IMR-90 (cell line): ENCODE results near the gene MRPS18A. TPM values are rescaled to one million over a fixed set of nuclear protein-coding genes. Genes with fewer than 3 reads are reported as not detected.

Experiments
- ATAC-seq: fragments of 200-7000 bp; cut with Tn5 transposase; 2 replicates; pipeline ENCODE4 v1.9.1; 2020; ENCODE audit warnings: low read depth, mild to moderate bottlenecking, moderate library complexity
- BruUV-seq: library from RNA; stranded (reverse); fragments of 400-500 nt; replicated peaks from 2 replicates; lab custom pipeline; 2021; lab: Mats Ljungman, UMichigan
- CTCF ChIA-PET: fragments of 300-600 bp; formaldehyde crosslinking; extraction: SDS; loops from one replicate; lab custom pipeline; 2021; ENCODE audit warnings: antibody characterized with exemption; lab: Yijun Ruan, JAX
- POLR2A ChIA-PET: fragments of 300-600 bp; sonication (Branson Sonifier 250); formaldehyde crosslinking; loops from one replicate; lab custom pipeline; 2022; ENCODE audit warnings: antibody characterized with exemption; ENCODE audit not compliant: unreplicated experiment; lab: Charles Lee
- DNase-seq: peaks from one replicate; pipeline ENCODE4 v3.0.0; 2013
- H2AFZ ChIP-seq: replicated peaks from 2 replicates; pipeline ENCODE3; 2013; ENCODE audit warnings: low read length, mild to moderate bottlenecking; ENCODE audit not compliant: poor library complexity
- H2AK5ac ChIP-seq: 2 replicates; pipeline ENCODE4 v1.6.1; 2013; ENCODE audit warnings: low read depth, low read length, inconsistent platforms
- H2AK9ac ChIP-seq: replicated peaks from 2 replicates; pipeline ENCODE3; 2013; ENCODE audit warnings: mild to moderate bottlenecking, low read depth, low read length, moderate library complexity; ENCODE audit not compliant: poor library complexity
- H2BK120ac ChIP-seq: 2 replicates; pipeline ENCODE4 v1.6.1; 2013; ENCODE audit warnings: low read depth, low read length, inconsistent platforms
- H2BK15ac ChIP-seq: 3 replicates; pipeline ENCODE4 v1.6.1; 2013; ENCODE audit warnings: low read depth, low read length, inconsistent platforms
- H2BK20ac ChIP-seq: 2 replicates; pipeline ENCODE4 v1.6.1; 2013; ENCODE audit warnings: low read depth, mild to moderate bottlenecking, inconsistent platforms, low read length, moderate library complexity
- H2BK5ac ChIP-seq: 2 replicates; pipeline ENCODE4 v1.6.1; 2013; ENCODE audit warnings: mild to moderate bottlenecking, low read depth, low read length, inconsistent platforms; ENCODE audit not compliant: poor library complexity, severe bottlenecking
- H3K14ac ChIP-seq: replicated peaks from 2 replicates; pipeline ENCODE4 v1.6.1; 2013; ENCODE audit warnings: low read depth, low read length, inconsistent platforms
- H3K18ac ChIP-seq: 2 replicates; pipeline ENCODE4 v1.6.1; 2013; ENCODE audit warnings: low read depth, low read length, control low read depth
- H3K23ac ChIP-seq: 2 replicates; pipeline ENCODE4 v1.6.1; 2013; ENCODE audit warnings: low read depth, low read length, inconsistent platforms
- H3K27ac ChIP-seq: 2 replicates; pipeline ENCODE4 v1.5.1; 2013; ENCODE audit warnings: mild to moderate bottlenecking, control low read depth, low read length; ENCODE audit not compliant: insufficient read depth
- H3K27me3 ChIP-seq: 2 replicates; pipeline ENCODE4 v1.6.1; 2013; ENCODE audit warnings: low read length; ENCODE audit not compliant: control insufficient read depth, insufficient read depth
- H3K36me3 ChIP-seq: 2 replicates; pipeline ENCODE4 v1.6.1; 2013; ENCODE audit warnings: low read length, mixed read lengths; ENCODE audit not compliant: control insufficient read depth, insufficient read depth
- H3K4ac ChIP-seq: 2 replicates; pipeline ENCODE4 v1.6.1; 2013; ENCODE audit warnings: low read depth, low read length, inconsistent platforms
- H3K4me1 ChIP-seq: 2 replicates; pipeline ENCODE4 v1.6.1; 2013; ENCODE audit warnings: low read length, mixed read lengths; ENCODE audit not compliant: control insufficient read depth, insufficient read depth
- H3K4me2 ChIP-seq: 2 replicates; pipeline ENCODE4 v1.6.1; 2013; ENCODE audit warnings: low read depth, mild to moderate bottlenecking, control low read depth, low read length, moderate library complexity
- H3K4me3 ChIP-seq: 2 replicates; pipeline ENCODE4 v1.5.1; 2013; ENCODE audit warnings: low read depth, mild to moderate bottlenecking, control low read depth, low read length, moderate library complexity; ENCODE audit not compliant: insufficient read depth
- H3K56ac ChIP-seq: 2 replicates; pipeline ENCODE4 v1.6.1; 2013; ENCODE audit warnings: low read length, inconsistent platforms; ENCODE audit not compliant: insufficient read depth; ENCODE audit errors: extremely low read depth
- H3K79me1 ChIP-seq, 2 experiments: 2 replicates each; pipeline ENCODE4 v1.6.1; 2013; ENCODE audit warnings: low read length in 2 of 2, inconsistent platforms in 1 of 2, low read depth in 1 of 2
- H3K9ac ChIP-seq: 2 replicates; pipeline ENCODE4 v1.6.1; 2013; ENCODE audit warnings: low read depth, low read length, control low read depth
- H3K9me1 ChIP-seq: 2 replicates; pipeline ENCODE4 v1.6.1; 2013; ENCODE audit warnings: low read length, inconsistent platforms; ENCODE audit not compliant: insufficient read depth
- H3K9me3 ChIP-seq: 2 replicates; pipeline ENCODE4 v1.6.1; 2013; ENCODE audit warnings: low read length; ENCODE audit not compliant: control insufficient read depth, insufficient read depth
- H4K20me1 ChIP-seq: 2 replicates; pipeline ENCODE4 v1.6.1; 2013; ENCODE audit warnings: low read length, inconsistent platforms; ENCODE audit not compliant: insufficient read depth
- H4K5ac ChIP-seq: 2 replicates; pipeline ENCODE4 v1.6.1; 2013; ENCODE audit warnings: mild to moderate bottlenecking, low read depth, low read length, control low read depth
- H4K8ac ChIP-seq, 2 experiments: 2 replicates each; pipeline ENCODE4 v1.6.1; 2013; ENCODE audit warnings: low read depth in 2 of 2, low read length in 2 of 2, control low read depth in 1 of 2, inconsistent platforms in 1 of 2
- H4K91ac ChIP-seq: 2 replicates; pipeline ENCODE4 v1.6.1; 2013; ENCODE audit warnings: low read depth, low read length, inconsistent platforms; ENCODE audit not compliant: insufficient read depth
- BHLHE40 ChIP-seq: fragments of 150-350 bp; IDR thresholded peaks from 2 replicates; pipeline ENCODE4 v1.6.1; 2016; ENCODE audit warnings: mild to moderate bottlenecking, low read depth, low read length
- SMC3 ChIP-seq: fragments of 150-350 bp; IDR thresholded peaks from 2 replicates; pipeline ENCODE4 v1.6.1; 2016; ENCODE audit warnings: low read depth, mild to moderate bottlenecking, antibody characterized with exemption, low read length, moderate library complexity
- WGBS, 2 experiments: methylation state at CpG; one replicate each; pipeline versions ENCODE4 v1.1.5 to v1.1.7; 2013; ENCODE audit warnings: missing lambda C conversion rate in 2 of 2; ENCODE audit not compliant: insufficient read length in 1 of 2; ENCODE audit errors: extremely low coverage in 2 of 2; 5-methylcytosine and 5-hydroxymethylcytosine counted together
- dilution Hi-C: fragments of 300-500 bp; cut with HindIII; formaldehyde crosslinking; loops from one replicate; pipeline ENCODE4 v1.14.3; 2018; ENCODE audit warnings: low sequenced_read_pairs; ENCODE audit not compliant: unreplicated experiment
- in situ Hi-C: fragments of 300-500 bp; cut with MboI; formaldehyde crosslinking; loops from 3 replicates; pipeline ENCODE4 v1.14.3; 2019; ENCODE audit warnings: low sequenced_read_pairs, inconsistent platforms, mixed read lengths
- intact Hi-C: fragments of 100-400 bp; cut with micrococcal nuclease; formaldehyde crosslinking; loops from 2 replicates; pipeline ENCODE4 v1.10.0; 2022
- polyA plus RNA-seq, 3 experiments: library from polyadenylated mRNA; depleted of rRNA; stranded (reverse); fragments of >200 nt; gene quantifications; 2 replicates each; pipeline ENCODE4 v1.2.3, GENCODE V29; 2012; ENCODE audit warnings: low replicate concordance in 1 of 3
- total RNA-seq: library from RNA; depleted of rRNA; stranded (reverse); fragments of >200 nt; gene quantifications from 2 replicates; pipeline ENCODE4 v1.2.3, GENCODE V29; 2012

MRPS18A gene
- total and polyA plus RNA-seq, 2 of the 4 experiments (the other 2 are of a cell fraction) = 47.0 to 56.6 TPM

- Histone ChIP-seq H3K4me3 (no peak overlapping the region), H4K8ac (peak overlapping the region; percentile 33 to 57; a peak in 3 of 4 replicates), H3K4me1 (peaks cover 31% of the 10 kb centered on the region), H3K9me3 (no peaks in the 10 kb centered on the region), H2BK5ac (no peak overlapping the region), H2BK15ac (peak overlapping the region; percentile 87; the same call in 1 of the 3 replicates), H3K36me3 (no peaks in the 10 kb centered on the region), H2AK5ac (peak overlapping the region; percentile 76), H3K14ac (peak overlapping the region; percentile 23; the same call in 1 of the 2 replicates), H3K4me2 (peak overlapping the region; percentile 3; the same call in 1 of the 2 replicates), H2AFZ (peak overlapping the region; percentile 17), H3K23ac (0 out of 2 replicates have a peak overlapping the region, but pooled peaks have one; percentile 29), H3K18ac (peak overlapping the region; percentile 62), H4K91ac (peak overlapping the region; percentile 42), H3K4ac (peak overlapping the region; percentile 81), H2BK120ac (peak overlapping the region; percentile 87), H3K79me1 (no peaks in the 10 kb centered on the region), H3K27me3 (no peaks in the 10 kb centered on the region), H2BK20ac (peak overlapping the region; percentile 80), H3K9ac (peak overlapping the region; percentile 12; the same call in 1 of the 2 replicates), H3K9me1 (peaks cover 20% of the 10 kb centered on the region), H4K5ac (peak overlapping the region; percentile 5; the same call in 1 of the 2 replicates), H4K20me1 (no peaks in the 10 kb centered on the region), H3K56ac (peak overlapping the region; percentile 12), H3K27ac (peak overlapping the region; percentile 86; the same call in 1 of the 2 replicates), H2AK9ac (no peak overlapping the region)
- TF ChIP-seq SMC3 (no peak), BHLHE40 (peak; percentile 72)
- BruUV-seq = no TSS peak
- ChIA-PET POLR2A (interaction anchor here (0.6 kb wide), 2 partner anchors 13 to 379 kb away, joined by 3 to 7 read pairs; no protein-coding TSS in a partner anchor), CTCF (no interaction called here)
- in situ Hi-C loops (no loop called here), intact Hi-C loops (no loop called here), dilution Hi-C loops (no loop called here)
- no peak for ATAC-seq
- no CpG with 5 or more reads among the region's 8 CpGs for WGBS, 2 experiments
- peak; percentile 64 for DNase-seq
Measured at GRCh38 chr6:43698584-43699349, 11.2 kb upstream of the MRPS18A start.
